GM18868 (cell line): ENCODE results near the gene ETV3L.

Source experiments
- ATAC-seq: cut with Tn5 transposase; IDR thresholded peaks from one replicate; pipeline ENCODE4 v1.9.1; 2021; ENCODE audit warnings: mild to moderate bottlenecking, moderate library complexity; ENCODE audit not compliant: unreplicated experiment

Gene ETV3L

GRCh38 chr1:157099633-157100009 lies at the start of gene ETV3L:
TSS of gene ETV3L (minus strand) at chr1:157099808. CDS start at chr1:157099523, 285 bp downstream.
- ATAC-seq = no peak

GRCh38 chr1:157147906-157148700 lies 48.5 kb upstream of the ETV3L start:
- no peak for ATAC-seq

GRCh38 chr1:157147037-157147436 lies 47.4 kb upstream of the ETV3L start:
- no peak for ATAC-seq

- no peak for ATAC-seq
Observed at GRCh38 chr1:157146244-157146643, 46.6 kb upstream of the ETV3L start.

GRCh38 chr1:157145076-157145475 lies 45.5 kb upstream of the ETV3L start:
- no peak for ATAC-seq

- ATAC-seq = no peak
Observed at GRCh38 chr1:157144509-157144908, 44.9 kb upstream of the ETV3L start.

GRCh38 chr1:157142765-157143423 lies 43.3 kb upstream of the ETV3L start:
- no peak for ATAC-seq

- ATAC-seq = no peak
Observed at GRCh38 chr1:157142201-157142600, 42.6 kb upstream of the ETV3L start.

- no peak for ATAC-seq
Observed at GRCh38 chr1:157141212-157141855, 41.7 kb upstream of the ETV3L start.

GRCh38 chr1:157140063-157140588 lies 40.5 kb upstream of the ETV3L start:
- no peak for ATAC-seq

GRCh38 chr1:157139052-157139715 lies 39.6 kb upstream of the ETV3L start:
- no peak for ATAC-seq

- ATAC-seq = peak; percentile 72
Observed at GRCh38 chr1:157138220-157139051, 38.8 kb upstream of the ETV3L start, which contains the start of gene ETV3. TSS of gene ETV3 (minus strand) at chr1:157138395. CDS start at chr1:157136352, 2,043 bp downstream.

- no peak for ATAC-seq
Observed at GRCh38 chr1:157137408-157138219, 38.0 kb upstream of the ETV3L start.

- no peak for ATAC-seq
Observed at GRCh38 chr1:157137046-157137407, 37.4 kb upstream of the ETV3L start.

GRCh38 chr1:157136133-157136532 lies 36.5 kb upstream of the ETV3L start:
- ATAC-seq = no peak

GRCh38 chr1:157135646-157136045 lies 36.0 kb upstream of the ETV3L start:
- no peak for ATAC-seq

GRCh38 chr1:157135070-157135469 lies 35.5 kb upstream of the ETV3L start:
- ATAC-seq = no peak

GRCh38 chr1:157134442-157134841 lies 34.8 kb upstream of the ETV3L start:
- no peak for ATAC-seq

- no peak for ATAC-seq
Observed at GRCh38 chr1:157133426-157133825, 33.8 kb upstream of the ETV3L start.
